Measurements from ENCODE around the gene STK36. TPM values are rescaled to one million over a fixed set of nuclear protein-coding genes. Genes with fewer than 3 reads are reported as not detected.
"Not testable (repeated sequence)": the region's sequence is repeated elsewhere in the genome, so short reads cannot be mapped to it uniquely, and the experiment has no call there.

The STK36 gene
- total and polyA plus RNA-seq, 2 donors (not counting 1 experiment from before 2014, with no cell fraction given), result 29.0 to 42.9 TPM

DNA sequence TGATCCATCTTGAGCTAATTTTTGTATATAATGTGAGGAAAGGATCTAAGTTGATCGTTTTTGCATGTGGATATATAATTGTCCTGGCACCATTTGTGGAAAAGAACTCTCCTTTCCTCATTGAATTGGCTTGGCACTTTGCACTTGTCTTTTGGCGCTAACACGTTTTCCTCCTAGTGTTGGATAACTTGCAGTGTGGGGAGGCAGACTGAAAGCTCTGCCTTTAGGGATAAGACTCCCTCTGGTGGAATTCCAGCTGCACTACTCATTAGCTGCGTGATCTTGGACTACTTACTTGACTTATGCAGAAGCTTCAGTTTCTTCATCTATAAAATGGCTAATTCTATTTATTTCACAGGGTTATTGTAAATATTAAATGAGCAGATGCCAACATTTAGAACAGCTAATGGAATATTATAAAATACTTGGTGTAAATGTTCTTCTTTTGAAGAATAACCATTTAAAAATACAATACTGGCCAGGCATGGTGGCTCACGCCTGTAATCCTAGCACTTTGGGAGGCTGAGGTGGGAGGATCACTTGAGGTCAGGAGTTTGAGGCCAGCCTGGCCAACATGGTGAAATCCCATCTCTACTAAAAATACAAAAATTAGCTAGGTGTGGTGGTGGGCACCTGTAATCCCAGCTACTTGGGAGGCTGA is 15.6 kb downstream of the STK36 start:
- H2AFZ ChIP-seq (ENCODE audit: insufficient read depth, low read depth, low read length, poor library complexity, severe bottlenecking); H3K27me3 ChIP-seq (replicated peaks in 1 of 4; ENCODE audit: control extremely low read depth in 1 of 4, control insufficient read depth in 3 of 4, insufficient read depth in 4 of 4, low read length in 3 of 4); ATAC-seq (ENCODE audit: low read depth); H3K79me2 ChIP-seq (ENCODE audit: control insufficient read depth, insufficient read depth, low read length); H3K4me1 Mint-ChIP-seq; H3K4me3 Mint-ChIP-seq; H3K4me2 ChIP-seq (replicated peaks; ENCODE audit: low read depth, low read length, poor library complexity, severe bottlenecking); POLR2A ChIA-PET; H3K9me3 ChIP-seq (ENCODE audit: control extremely low read depth in 1 of 3, control insufficient read depth in 2 of 3, insufficient read depth in 1 of 3, low read length in 2 of 3); H3K27ac Mint-ChIP-seq; H3K27ac ChIP-seq (ENCODE audit: low read length in 2 of 2); H3K9ac ChIP-seq (ENCODE audit: low read length); H3K4me3 ChIP-seq (ENCODE audit: control extremely low read depth in 1 of 5, extremely low read depth in 1 of 5, insufficient read depth in 1 of 5, low read depth in 2 of 5, low read length in 4 of 5); H3K4me1 ChIP-seq (ENCODE audit: control insufficient read depth in 2 of 2, insufficient read depth in 2 of 2, low read length in 2 of 2); H3K27me3 Mint-ChIP-seq; H3K9me3 Mint-ChIP-seq (ENCODE audit: insufficient read depth); H4K20me1 ChIP-seq (ENCODE audit: control insufficient read depth, insufficient read depth, low read length, poor library complexity, severe bottlenecking): not testable (repeated sequence)
- CTCF ChIA-PET, result interaction anchor here (0.7 to 1.8 kb wide), 9 partner anchors 20 to 415 kb away, joined by 3 to 15 read pairs (median 3); partner anchors contain the start of genes BCS1L, TTLL4 and ZNF142
- DNase-seq, result peak; percentile 47
- peaks cover 0 to 11% of the 10 kb centered on the region in 2 experiments for H3K36me3 ChIP-seq (replicated peaks in 1 of 2; ENCODE audit: control extremely low read depth in 1 of 2, control insufficient read depth in 1 of 2, extremely low read depth in 1 of 2, insufficient read depth in 2 of 2, low read length in 1 of 2)
- peak; percentile 56 for TF ChIP-seq CTCF (IDR thresholded peaks at IDR 0.05)
- WGBS (ENCODE audit: insufficient coverage), result no CpG with 5 or more reads among the region's 5 CpGs
- intact Hi-C loops (cut with micrococcal nuclease), result loop anchor here (1.0 kb wide), 1 partner anchor 29 kb away; no protein-coding TSS in a partner anchor

- no peak overlapping the region for H3K9ac ChIP-seq (ENCODE audit: low read length)
- no peak overlapping the region for H3K4me3 ChIP-seq (ENCODE audit: control extremely low read depth in 1 of 5, extremely low read depth in 1 of 5, insufficient read depth in 1 of 5, low read depth in 2 of 5, low read length in 4 of 5)
- no peak overlapping the region for H3K4me2 ChIP-seq (replicated peaks; ENCODE audit: low read depth, low read length, poor library complexity, severe bottlenecking)
- Mint-ChIP-seq H3K27ac (no peak overlapping the region), H3K4me3 (no peak overlapping the region), H3K4me1 (no peaks in the 10 kb centered on the region), H3K27me3 (no peaks in the 10 kb centered on the region), H3K9me3 (ENCODE audit: insufficient read depth) (no peaks in the 10 kb centered on the region)
- H3K9me3 ChIP-seq (ENCODE audit: control extremely low read depth in 1 of 3, control insufficient read depth in 2 of 3, insufficient read depth in 1 of 3, low read length in 2 of 3), result no peaks in the 10 kb centered on the region
- POLR2A ChIA-PET, result no interaction called here
- no peaks in the 10 kb centered on the region for H3K79me2 ChIP-seq (ENCODE audit: control insufficient read depth, insufficient read depth, low read length)
- CTCF ChIA-PET, result no interaction called here
- H3K4me1 ChIP-seq (ENCODE audit: control insufficient read depth in 2 of 2, insufficient read depth in 2 of 2, low read length in 2 of 2), result no peaks in the 10 kb centered on the region
- no peak overlapping the region for H2AFZ ChIP-seq (ENCODE audit: insufficient read depth, low read depth, low read length, poor library complexity, severe bottlenecking)
- TF ChIP-seq CTCF (IDR thresholded peaks at IDR 0.05) (no peak), EZH2 (IDR thresholded peaks at IDR 0.05; ENCODE audit: borderline replicate concordance, insufficient read depth, low read depth, low read length, poor library complexity, severe bottlenecking) (no peak)
- ATAC-seq (ENCODE audit: low read depth) (no peak), DNase-seq (no peak)
- no peaks in the 10 kb centered on the region for H3K27me3 ChIP-seq (replicated peaks in 1 of 4; ENCODE audit: control extremely low read depth in 1 of 4, control insufficient read depth in 3 of 4, insufficient read depth in 4 of 4, low read length in 3 of 4)
- H4K20me1 ChIP-seq (ENCODE audit: control insufficient read depth, insufficient read depth, low read length, poor library complexity, severe bottlenecking), result no peaks in the 10 kb centered on the region
- no peak overlapping the region for H3K27ac ChIP-seq (ENCODE audit: low read length in 2 of 2)
- peaks cover 0 to 16% of the 10 kb centered on the region in 2 experiments for H3K36me3 ChIP-seq (replicated peaks in 1 of 2; ENCODE audit: control extremely low read depth in 1 of 2, control insufficient read depth in 1 of 2, extremely low read depth in 1 of 2, insufficient read depth in 2 of 2, low read length in 1 of 2)
- intact Hi-C loops (cut with micrococcal nuclease), result no loop called here
Observed at GRCh38 chr2:218691234-218691633, 19.3 kb downstream of the STK36 start.

Measured in B cell (primary cell).